HG02763 (cell line): ENCODE data around the gene PPP2R1B.

Source experiments
- ATAC-seq: cut with Tn5 transposase; IDR thresholded peaks from one replicate; pipeline ENCODE4 v1.9.1; 2021; ENCODE audit warnings: mild to moderate bottlenecking, moderate library complexity; ENCODE audit not compliant: unreplicated experiment

Gene PPP2R1B

GRCh38 chr11:111749646-111750045, 16.5 kb downstream of the PPP2R1B start:
- no peak for ATAC-seq

- ATAC-seq: no peak
Observed at GRCh38 chr11:111748035-111748804, 18.0 kb downstream of the PPP2R1B start.

GRCh38 chr11:111745719-111746504, 20.3 kb downstream of the PPP2R1B start:
- ATAC-seq: no peak

- no peak for ATAC-seq
Observed at GRCh38 chr11:111743700-111744099, 22.5 kb downstream of the PPP2R1B start.

- ATAC-seq: no peak
Observed at GRCh38 chr11:111741751-111742150, 24.4 kb downstream of the PPP2R1B start.

GRCh38 chr11:111739299-111739698, 26.9 kb downstream of the PPP2R1B start:
- ATAC-seq: no peak

- no peak for ATAC-seq
Observed at GRCh38 chr11:111737444-111738210, 28.6 kb downstream of the PPP2R1B start.

- ATAC-seq: no peak
Observed at GRCh38 chr11:111736621-111737443, 29.4 kb downstream of the PPP2R1B start.

GRCh38 chr11:111736181-111736590, 30.0 kb downstream of the PPP2R1B start:
- no peak for ATAC-seq

- ATAC-seq: no peak
Observed at GRCh38 chr11:111735262-111736116, 30.7 kb downstream of the PPP2R1B start.

GRCh38 chr11:111734954-111735261, 31.3 kb downstream of the PPP2R1B start:
- ATAC-seq: no peak

- ATAC-seq: no peak
Observed at GRCh38 chr11:111734101-111734953, 31.9 kb downstream of the PPP2R1B start.

GRCh38 chr11:111733611-111734088, 32.5 kb downstream of the PPP2R1B start:
- no peak for ATAC-seq

- no peak for ATAC-seq
Observed at GRCh38 chr11:111733016-111733415, 33.2 kb downstream of the PPP2R1B start.

- ATAC-seq: no peak
Observed at GRCh38 chr11:111731821-111732220, 34.4 kb downstream of the PPP2R1B start.

- ATAC-seq: no peak
Observed at GRCh38 chr11:111730871-111731591, 35.2 kb downstream of the PPP2R1B start.

GRCh38 chr11:111729831-111730311, 36.3 kb downstream of the PPP2R1B start:
- ATAC-seq: no peak
